ENCODE data around the gene CSNK1A1. TPM values are rescaled to one million over a fixed set of nuclear protein-coding genes. Genes with fewer than 3 reads are reported as not detected.
"Not testable (repeated sequence)": the region's sequence is repeated elsewhere in the genome, so short reads cannot be mapped to it uniquely, and the experiment has no call there.

The CSNK1A1 gene
- 100 to 1,000 TPM; 202 to 229 TPM for total RNA-seq
- long read RNA-seq, full-length matches to known transcripts, result 187 of 226 reads
- long read RNA-seq, partial matches to known transcripts, result 16 of 226 reads
- long read RNA-seq, other reads (novel, unspliced or antisense), result 23 of 226 reads

DNA sequence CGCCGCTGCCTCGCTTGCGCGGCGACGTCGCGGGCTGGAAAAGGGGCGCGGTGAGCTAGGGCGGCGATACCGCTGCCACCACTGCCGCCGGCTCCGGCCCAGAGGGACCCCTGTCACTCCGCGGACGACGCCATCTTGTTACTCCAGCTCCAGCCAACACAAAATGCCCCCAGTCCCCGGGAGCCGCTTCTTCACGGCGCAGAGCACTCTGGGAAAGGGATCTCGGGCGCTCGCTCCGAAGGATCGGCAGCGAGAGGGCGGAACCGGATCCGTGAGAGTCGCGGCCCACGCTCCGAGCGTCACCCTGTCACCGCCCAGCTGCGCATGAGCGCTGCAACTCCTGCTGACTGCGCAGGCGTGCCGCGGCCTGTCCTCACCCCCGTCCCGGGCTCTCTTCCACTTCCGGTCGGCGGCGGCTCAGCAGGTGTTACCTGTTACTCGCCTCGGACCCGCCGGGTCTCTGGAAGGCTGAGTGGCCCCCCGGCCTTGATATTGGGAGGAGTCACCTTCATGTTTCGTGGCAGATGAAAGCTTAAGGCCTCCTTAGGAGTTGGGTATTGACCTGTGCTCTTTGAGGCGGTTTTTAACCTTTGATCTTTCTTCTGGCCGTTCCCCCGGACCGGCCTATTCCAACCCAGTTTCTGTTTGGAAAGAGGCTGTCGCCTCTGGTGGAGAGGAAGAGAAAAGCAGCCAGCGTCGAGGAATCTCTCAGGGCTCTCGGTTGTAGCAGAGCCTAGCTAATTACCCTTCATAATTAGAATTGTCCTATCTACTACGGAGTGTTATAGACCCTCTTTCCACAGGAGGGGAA lies at the start of gene CSNK1A1:
Gene CSNK1A1, minus strand, starts transcription at position 213 of the 811 bp plus-strand sequence. CDS start 475 bp downstream, outside the sequence.
- intact Hi-C loops (cut with DNase I, micrococcal nuclease), result no loop called here
- ATAC-seq (peak; percentile 85), DNase-seq (peak; percentile 98)

- no peak for DNase-seq
- no peak for ATAC-seq
- intact Hi-C loops (cut with DNase I, micrococcal nuclease), result no loop called here
These were observed 49.7 kb upstream of the CSNK1A1 start for GRCh38 chr5:149600932-149601331.

DNA sequence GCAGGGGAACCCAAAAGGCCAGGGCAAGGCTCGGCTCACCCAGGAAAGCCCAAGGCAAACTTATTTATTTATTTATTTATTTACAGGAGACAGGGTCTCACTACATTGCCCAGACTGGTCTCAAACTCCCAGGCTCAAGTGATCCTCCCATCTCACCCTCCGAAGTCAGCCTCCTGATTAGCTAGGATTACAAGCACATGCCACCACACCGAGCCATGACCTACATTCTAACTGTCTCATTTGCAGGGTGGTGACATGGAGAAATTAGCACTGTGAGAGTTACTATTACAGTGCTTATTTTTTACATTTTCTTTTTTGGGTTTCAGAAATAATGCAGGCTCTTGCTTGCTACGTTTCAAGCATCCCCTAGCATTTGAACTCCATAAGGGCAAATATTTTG lies 48.1 kb upstream of the CSNK1A1 start:
- no peak for ATAC-seq
- intact Hi-C loops (cut with DNase I, micrococcal nuclease), result no loop called here

GRCh38 chr5:149598966-149599365 lies 47.7 kb upstream of the CSNK1A1 start:
- DNase-seq (no peak), ATAC-seq (no peak)
- intact Hi-C loops (cut with DNase I, micrococcal nuclease), result no loop called here

More for the DNA sequence above, 48.1 kb upstream of the CSNK1A1 start:
- DNase-seq, result no peak

DNA sequence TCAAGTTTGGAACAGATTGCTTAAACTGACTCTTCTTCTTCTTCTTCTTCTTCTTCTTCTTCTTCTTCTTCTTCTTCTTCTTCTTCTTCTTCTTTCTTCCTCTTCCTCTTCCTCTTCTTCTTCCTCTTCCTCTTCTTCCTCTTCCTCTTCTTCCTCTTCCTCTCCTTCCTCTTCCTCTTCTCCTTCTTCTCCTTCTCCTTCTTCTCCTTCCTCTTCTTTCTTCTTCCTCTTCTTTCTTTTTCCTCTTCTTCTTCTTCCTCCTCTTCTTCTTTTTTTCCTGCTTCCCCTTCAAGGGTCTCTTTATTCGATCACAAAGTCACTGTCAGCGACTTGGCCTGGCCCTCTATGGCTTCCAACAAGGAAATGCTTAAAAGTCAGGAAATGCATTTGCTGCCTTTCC lies 47.0 kb upstream of the CSNK1A1 start:
- ATAC-seq; intact Hi-C loops (cut with DNase I, micrococcal nuclease); DNase-seq: not testable (repeated sequence)

- ATAC-seq (no peak), DNase-seq (no peak)
- intact Hi-C loops (cut with DNase I, micrococcal nuclease), result no loop called here
These were observed 46.4 kb upstream of the CSNK1A1 start for GRCh38 chr5:149597618-149598017.

GRCh38 chr5:149596712-149597111 lies 45.5 kb upstream of the CSNK1A1 start:
- ATAC-seq, result peak; percentile 68
- no peak for DNase-seq
- intact Hi-C loops (cut with DNase I, micrococcal nuclease), result no loop called here

DNA sequence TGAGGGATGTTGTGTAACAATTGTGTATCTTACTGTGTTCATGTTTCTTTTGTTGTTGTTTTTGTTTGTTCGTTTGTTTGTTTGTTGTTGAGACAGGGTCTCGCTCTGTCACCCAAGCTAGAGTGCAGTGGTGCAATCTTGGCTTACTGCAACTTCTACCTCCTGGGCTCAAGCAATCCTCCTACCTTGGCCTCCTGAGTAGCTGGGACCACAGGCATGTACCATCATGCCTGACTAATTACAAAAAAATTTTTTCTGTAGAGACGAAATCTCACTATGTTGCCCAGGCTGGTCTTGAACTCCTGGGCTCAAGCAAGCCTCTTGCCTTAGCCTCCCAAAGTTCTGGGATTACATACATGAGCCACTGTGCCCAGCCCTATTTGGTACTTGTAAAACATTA lies 43.9 kb upstream of the CSNK1A1 start:
- ATAC-seq; intact Hi-C loops (cut with DNase I, micrococcal nuclease); DNase-seq: not testable (repeated sequence)

DNA sequence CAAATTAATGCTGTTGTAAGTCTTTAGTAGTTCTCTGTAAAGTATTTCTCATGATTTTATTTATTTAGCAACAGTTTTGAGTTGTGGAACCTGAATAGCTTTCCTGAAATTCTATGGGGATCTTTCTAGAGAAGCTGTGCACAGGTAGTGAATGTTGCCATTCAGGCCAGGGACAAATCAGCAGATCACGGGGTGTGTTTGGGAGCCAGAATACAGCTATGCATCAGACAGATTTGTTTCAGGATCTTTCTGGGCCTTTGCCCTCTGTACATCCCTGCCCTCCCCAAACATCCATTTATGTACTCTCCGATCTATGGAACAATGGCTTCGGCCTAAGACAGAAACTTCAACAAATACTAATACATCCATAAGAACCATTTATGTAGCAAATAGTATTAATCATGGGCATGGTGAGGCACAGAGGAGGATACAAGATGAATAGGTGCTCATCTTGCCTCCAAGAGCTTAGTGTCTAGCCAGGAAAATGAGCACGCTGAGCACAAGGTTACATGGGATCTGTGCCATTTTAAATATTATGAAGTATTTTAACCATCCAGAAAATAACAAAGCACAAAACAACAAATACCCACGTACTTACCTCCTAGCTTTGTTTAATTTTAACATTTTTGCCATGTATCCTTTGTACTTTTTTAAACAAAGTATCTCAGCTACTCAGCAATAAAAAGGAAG lies 43.1 kb upstream of the CSNK1A1 start:
- DNase-seq (no peak), ATAC-seq (no peak)
- intact Hi-C loops (cut with DNase I, micrococcal nuclease), result no loop called here

DNA sequence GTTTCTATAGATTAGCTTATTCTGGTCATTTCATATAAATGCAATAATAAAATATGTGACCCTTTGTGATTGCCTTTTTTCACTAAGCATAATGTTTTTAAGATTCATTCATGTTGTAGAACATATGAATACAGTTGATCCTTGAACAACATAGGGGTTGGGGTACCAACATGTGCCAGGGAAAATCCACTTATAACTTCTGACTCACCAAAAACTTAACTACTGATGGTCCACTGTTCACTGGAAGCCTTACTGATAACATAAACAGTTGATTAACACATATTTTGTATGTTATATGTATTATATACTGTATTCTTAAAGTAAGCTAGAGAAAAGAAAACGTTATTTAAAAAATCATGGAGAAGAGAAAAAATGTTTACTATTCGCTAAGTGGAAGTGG lies 42.1 kb upstream of the CSNK1A1 start:
- no peak for ATAC-seq
- intact Hi-C loops (cut with DNase I, micrococcal nuclease), result no loop called here
- DNase-seq, result no peak

DNA sequence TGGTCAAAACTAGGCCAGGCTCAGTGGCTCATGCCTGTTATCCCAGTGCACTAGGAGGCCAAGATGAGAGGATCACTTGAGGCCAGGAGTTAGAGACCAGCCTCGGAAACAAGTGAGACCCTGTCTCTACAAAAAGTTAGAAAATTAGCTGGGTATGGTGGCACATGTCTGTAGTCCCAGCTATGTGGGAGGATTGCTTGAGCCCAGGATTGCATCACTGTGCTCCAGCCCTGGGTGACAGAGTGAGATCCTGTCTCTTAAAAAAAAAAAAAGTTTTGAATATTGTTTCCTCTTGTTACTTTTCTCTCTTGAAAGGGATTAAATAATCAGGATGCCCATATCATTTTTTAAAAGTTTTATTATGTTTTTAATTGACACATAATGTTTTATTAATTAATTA lies 37.7 kb upstream of the CSNK1A1 start:
- DNase-seq (no peak), ATAC-seq (no peak)
- intact Hi-C loops (cut with DNase I, micrococcal nuclease), result no loop called here

DNA sequence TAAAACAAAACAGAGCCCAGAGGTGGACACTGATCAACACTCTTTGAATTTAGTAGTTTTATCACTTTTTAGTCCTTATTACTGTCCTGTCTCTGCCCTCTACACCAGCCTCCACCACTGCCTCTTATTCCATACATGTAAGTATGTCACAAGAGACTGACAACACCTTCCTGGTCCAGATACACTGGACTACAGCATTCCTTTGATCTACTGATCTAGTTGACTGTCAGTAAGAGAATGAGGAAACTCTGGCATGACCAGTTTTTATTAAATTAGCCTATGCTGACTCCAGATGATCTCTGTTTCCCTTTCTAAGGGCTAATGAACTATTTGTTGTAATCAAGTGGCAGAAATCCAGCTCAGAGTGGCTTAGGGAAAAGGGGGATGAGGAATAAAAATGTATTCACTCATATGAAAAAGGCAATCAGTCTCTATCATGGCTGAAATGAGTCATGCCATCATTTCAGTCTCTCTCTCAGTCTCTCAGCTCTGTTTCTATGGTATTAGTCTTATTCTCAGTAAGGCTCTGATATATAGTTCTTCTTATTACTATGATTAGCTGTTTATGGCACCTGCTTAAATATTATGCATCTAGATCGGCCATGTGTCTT lies 35.6 kb upstream of the CSNK1A1 start:
- peak; percentile 48 for ATAC-seq
- DNase-seq, result no peak
- intact Hi-C loops (cut with DNase I, micrococcal nuclease), result no loop called here

GRCh38 chr5:149585910-149586309 lies 34.7 kb upstream of the CSNK1A1 start:
- intact Hi-C loops (cut with DNase I, micrococcal nuclease), result no loop called here
- DNase-seq (no peak), ATAC-seq (no peak)

DNA sequence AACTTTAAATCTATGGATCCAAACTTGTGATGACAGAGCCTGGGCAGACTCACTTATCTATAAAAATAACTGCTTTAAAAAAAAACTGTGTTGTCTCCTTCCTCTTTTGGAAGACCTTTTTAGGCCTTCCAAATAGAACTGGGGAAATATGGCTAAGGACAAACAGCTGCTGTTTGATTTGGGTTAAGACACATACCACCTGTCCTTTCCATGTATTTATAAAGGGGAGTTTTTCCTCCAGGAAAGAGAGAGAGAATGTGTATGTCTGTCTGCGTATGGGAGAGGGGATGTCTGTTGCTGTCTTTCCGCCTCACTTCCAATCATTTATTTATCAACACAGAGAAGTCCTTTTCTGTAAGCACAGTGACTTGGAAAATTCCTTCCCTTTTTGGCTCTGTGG lies 32.9 kb upstream of the CSNK1A1 start:
- DNase-seq, result no peak
- no peak for ATAC-seq
- intact Hi-C loops (cut with DNase I, micrococcal nuclease), result no loop called here

GRCh38 chr5:149583394-149583793 lies 32.2 kb upstream of the CSNK1A1 start:
- intact Hi-C loops (cut with DNase I, micrococcal nuclease), result no loop called here
- ATAC-seq (peak; percentile 34), DNase-seq (peak in 1 of 2 donors; percentile 62)

- ATAC-seq (peak; percentile 71), DNase-seq (peak; percentile 50 to 65)
- intact Hi-C loops (cut with DNase I, micrococcal nuclease), result no loop called here
These were observed 30.9 kb upstream of the CSNK1A1 start for GRCh38 chr5:149581931-149582768.

DNA sequence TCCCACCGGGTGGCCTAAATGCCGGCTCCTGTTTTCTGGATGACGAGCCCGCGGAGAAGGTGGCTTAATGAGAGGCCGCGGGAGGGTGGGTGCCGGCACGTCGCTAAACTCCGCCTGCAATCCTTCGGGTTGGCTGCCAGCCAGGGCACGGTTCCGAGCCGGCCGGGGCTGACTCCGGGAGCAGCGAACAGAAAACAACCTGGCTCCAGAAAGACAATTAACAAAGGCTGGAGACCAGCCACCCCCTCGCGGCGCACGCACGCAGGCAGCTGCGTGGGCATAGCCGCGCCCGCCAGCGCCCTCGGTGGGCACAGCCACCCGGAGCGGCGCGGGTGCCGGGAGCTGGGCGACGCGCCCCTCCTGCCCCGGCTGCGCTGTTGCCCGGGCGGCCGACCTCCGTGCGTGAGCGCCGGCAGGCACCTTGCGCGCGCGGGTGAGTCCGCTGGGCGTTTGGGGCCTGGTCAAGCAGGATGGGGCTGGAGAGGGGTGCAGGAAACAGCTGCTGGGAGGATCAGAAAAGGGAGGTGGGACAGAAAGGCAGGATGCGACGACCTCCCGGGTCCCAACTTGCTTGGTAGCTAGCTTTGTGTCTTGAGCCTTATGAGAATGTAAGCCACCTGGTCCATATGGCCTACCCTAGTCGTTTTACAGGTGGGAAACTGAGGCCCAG lies 30.1 kb upstream of the CSNK1A1 start, which contains the start of gene ARHGEF37:
Gene ARHGEF37, plus strand, starts transcription at position 307 of the 670 bp plus-strand sequence. CDS start 16,272 bp downstream, outside the sequence.
- ATAC-seq, result peak; percentile 82

GRCh38 chr5:149580808-149581191 lies 29.6 kb upstream of the CSNK1A1 start:
- intact Hi-C loops (cut with DNase I, micrococcal nuclease), result no loop called here
- no peak for DNase-seq
- ATAC-seq, result peak; percentile 37

More for the DNA sequence above, 30.1 kb upstream of the CSNK1A1 start, which contains the start of gene ARHGEF37:
- peak; percentile 86 to 93 for DNase-seq
- intact Hi-C loops (cut with DNase I, micrococcal nuclease), result no loop called here

Data from left colon (tissue), 2 donors.